H9 (cell line): ENCODE data around the gene C14orf132. TPM values are rescaled to one million over a fixed set of nuclear protein-coding genes. Genes with fewer than 3 reads are reported as not detected.

Source experiments
- DNase-seq: peaks from one replicate; pipeline ENCODE4 v3.0.0-alpha.2; 2017
- H2AFZ ChIP-seq: one replicate; pipeline ENCODE4 v1.6.1; 2013; ENCODE audit warnings: mild to moderate bottlenecking, low read length, control low read depth, moderate library complexity
- H2AK5ac ChIP-seq: 2 replicates; pipeline ENCODE4 v1.6.1; 2013; ENCODE audit warnings: low read length, control low read depth, mixed read lengths; ENCODE audit not compliant: insufficient read length
- H2BK120ac ChIP-seq: one replicate; pipeline ENCODE4 v1.6.1; 2013; ENCODE audit warnings: low read depth, mild to moderate bottlenecking, low read length, control low read depth, inconsistent platforms; ENCODE audit not compliant: poor library complexity, severe bottlenecking
- H2BK12ac ChIP-seq: 2 replicates; pipeline ENCODE4 v1.6.1; 2013; ENCODE audit warnings: low read length, control low read depth, mixed read lengths, low read depth; ENCODE audit not compliant: insufficient read length
- H2BK15ac ChIP-seq: 2 replicates; pipeline ENCODE4 v1.6.1; 2013; ENCODE audit warnings: low read depth, low read length, control low read depth
- H2BK20ac ChIP-seq: one replicate; pipeline ENCODE4 v1.6.1; 2013; ENCODE audit warnings: low read depth, mild to moderate bottlenecking, low read length, control low read depth, inconsistent platforms; ENCODE audit not compliant: poor library complexity, severe bottlenecking
- H2BK5ac ChIP-seq: 2 replicates; pipeline ENCODE4 v1.6.1; 2013; ENCODE audit warnings: low read length, control low read depth, mixed read lengths; ENCODE audit not compliant: insufficient read length
- H3K14ac ChIP-seq: 2 replicates; pipeline ENCODE4 v1.6.1; 2013; ENCODE audit warnings: low read length, control low read depth; ENCODE audit not compliant: insufficient read depth
- H3K18ac ChIP-seq: 2 replicates; pipeline ENCODE4 v1.6.1; 2013; ENCODE audit warnings: low read depth, mild to moderate bottlenecking, mixed read lengths, low read length, control low read depth; ENCODE audit not compliant: insufficient read length
- H3K23ac ChIP-seq: 2 replicates; pipeline ENCODE4 v1.6.1; 2013; ENCODE audit warnings: low read length, control low read depth, mixed read lengths, low read depth; ENCODE audit not compliant: insufficient read length
- H3K23me2 ChIP-seq: 2 replicates; pipeline ENCODE4 v1.6.1; 2013; ENCODE audit warnings: low read depth, mild to moderate bottlenecking, mixed read lengths, low read length, control low read depth; ENCODE audit not compliant: insufficient read length, poor library complexity, severe bottlenecking
- H3K27ac ChIP-seq: 2 replicates; pipeline ENCODE4 v1.5.1; 2013; ENCODE audit warnings: low read length, control low read depth, mixed read lengths, low read depth; ENCODE audit not compliant: insufficient read length
- H3K27me3 ChIP-seq: 2 replicates; pipeline ENCODE4 v1.6.1; 2013; ENCODE audit warnings: low read length, control low read depth, inconsistent platforms; ENCODE audit not compliant: insufficient read depth
- H3K4ac ChIP-seq: 2 replicates; pipeline ENCODE4 v1.6.1; 2013; ENCODE audit warnings: low read depth, mild to moderate bottlenecking, control low read depth, inconsistent platforms, low read length, moderate library complexity
- H3K4me1 ChIP-seq: 2 replicates; pipeline ENCODE4 v1.6.1; 2013; ENCODE audit warnings: low read length, control low read depth, inconsistent platforms; ENCODE audit not compliant: insufficient read depth
- H3K4me2 ChIP-seq: 2 replicates; pipeline ENCODE4 v1.6.1; 2013; ENCODE audit warnings: low read length, control low read depth, mixed read lengths; ENCODE audit not compliant: insufficient read length, insufficient read depth
- H3K56ac ChIP-seq: 2 replicates; pipeline ENCODE4 v1.6.1; 2013; ENCODE audit warnings: low read depth, mild to moderate bottlenecking, mixed read lengths, low read length, control low read depth; ENCODE audit not compliant: insufficient read length
- H3K79me1 ChIP-seq: 2 replicates; pipeline ENCODE4 v1.6.1; 2013; ENCODE audit warnings: low read depth, mild to moderate bottlenecking, moderate library complexity, low read length, control low read depth, inconsistent platforms; ENCODE audit not compliant: insufficient read depth, poor library complexity, severe bottlenecking
- H3K79me2 ChIP-seq: 2 replicates; pipeline ENCODE4 v1.6.1; 2013; ENCODE audit warnings: low read length, control low read depth, inconsistent platforms; ENCODE audit not compliant: insufficient read depth
- H3K9ac ChIP-seq: 2 replicates; pipeline ENCODE4 v1.6.1; 2013; ENCODE audit warnings: low read length, control low read depth, mixed read lengths; ENCODE audit not compliant: insufficient read length; ENCODE audit errors: extremely low read depth
- H3K9me3 ChIP-seq: one replicate; pipeline ENCODE4 v1.6.1; 2013; ENCODE audit warnings: low read depth, low read length, inconsistent platforms; ENCODE audit not compliant: control insufficient read depth
- H3T11ph ChIP-seq: one replicate; pipeline ENCODE4 v1.6.1; 2013; ENCODE audit warnings: mild to moderate bottlenecking, low read length, control low read depth, inconsistent platforms
- H4K20me1 ChIP-seq: one replicate; pipeline ENCODE4 v1.6.1; 2013; ENCODE audit not compliant: control insufficient read depth, insufficient read length, insufficient read depth
- H4K5ac ChIP-seq: 2 replicates; pipeline ENCODE4 v1.6.1; 2013; ENCODE audit warnings: low read depth, mild to moderate bottlenecking, mixed read lengths, low read length, control low read depth; ENCODE audit not compliant: insufficient read length
- H4K8ac ChIP-seq: replicated peaks from 2 replicates; pipeline ENCODE4 v1.6.1; 2013; ENCODE audit warnings: low read length, control low read depth, mixed read lengths, low read depth; ENCODE audit not compliant: insufficient read length
- H4K91ac ChIP-seq: 2 replicates; pipeline ENCODE4 v1.6.1; 2013; ENCODE audit warnings: low read depth, mild to moderate bottlenecking, moderate library complexity, mixed read lengths, low read length, control low read depth; ENCODE audit not compliant: insufficient read length
- H3K27ac Mint-ChIP-seq, 3 experiments: 2 replicates in 2 of 3; 3 replicates in 1 of 3; pipeline ENCODE4 v1.8.0; 2020 to 2021; ENCODE audit warnings: mixed read lengths in 3 of 3, mild to moderate bottlenecking in 1 of 3, moderate library complexity in 1 of 3
- H3K27me3 Mint-ChIP-seq: 2 replicates; pipeline ENCODE4 v1.8.0; 2021; ENCODE audit warnings: low read depth, mild to moderate bottlenecking, moderate library complexity, mixed read lengths
- H3K36me3 Mint-ChIP-seq, 3 experiments: 2 replicates in 2 of 3; 3 replicates in 1 of 3; pipeline ENCODE4 v1.8.0; 2020 to 2021; ENCODE audit warnings: low read depth in 3 of 3, mixed read lengths in 3 of 3; ENCODE audit not compliant: insufficient read depth in 1 of 3
- H3K4me1 Mint-ChIP-seq, 2 experiments: 2 replicates each; pipeline ENCODE4 v1.8.0; 2020; ENCODE audit warnings: mixed read lengths in 2 of 2
- H3K4me3 Mint-ChIP-seq, 2 experiments: 2 replicates in 1 of 2; 3 replicates in 1 of 2; pipeline ENCODE4 v1.8.0; 2020 to 2021; ENCODE audit warnings: mild to moderate bottlenecking in 2 of 2, mixed read lengths in 2 of 2, moderate library complexity in 1 of 2
- H3K9me3 Mint-ChIP-seq, 2 experiments: 2 replicates in 1 of 2; 3 replicates in 1 of 2; pipeline ENCODE4 v1.8.0; 2020; ENCODE audit warnings: mild to moderate bottlenecking in 2 of 2, mixed read lengths in 2 of 2, moderate library complexity in 1 of 2
- CTCF ChIP-seq: fragments of 200-600 bp; sonication (generic); conservative IDR thresholded peaks from 3 replicates; pipeline ENCODE4 v1.8.0; 2021; ENCODE audit warnings: antibody characterized with exemption, mild to moderate bottlenecking
- WGBS: extraction: QIAGEN DNeasy Blood & Tissue Kit; methylation state at CpG from one replicate; pipeline ENCODE4 v1.1.7; 2013; ENCODE audit warnings: missing lambda C conversion rate, low lambda C conversion rate, mixed read lengths; ENCODE audit not compliant: insufficient read length; ENCODE audit errors: extremely low coverage; 5-methylcytosine and 5-hydroxymethylcytosine counted together
- total RNA-seq: library from RNA; stranded (reverse); gene quantifications from 2 replicates; pipeline ENCODE4 v1.2.1, GENCODE V29; 2021

The C14orf132 gene
- total RNA-seq, 1 experiment from 2014 or later, result 5.7 TPM

DNA sequence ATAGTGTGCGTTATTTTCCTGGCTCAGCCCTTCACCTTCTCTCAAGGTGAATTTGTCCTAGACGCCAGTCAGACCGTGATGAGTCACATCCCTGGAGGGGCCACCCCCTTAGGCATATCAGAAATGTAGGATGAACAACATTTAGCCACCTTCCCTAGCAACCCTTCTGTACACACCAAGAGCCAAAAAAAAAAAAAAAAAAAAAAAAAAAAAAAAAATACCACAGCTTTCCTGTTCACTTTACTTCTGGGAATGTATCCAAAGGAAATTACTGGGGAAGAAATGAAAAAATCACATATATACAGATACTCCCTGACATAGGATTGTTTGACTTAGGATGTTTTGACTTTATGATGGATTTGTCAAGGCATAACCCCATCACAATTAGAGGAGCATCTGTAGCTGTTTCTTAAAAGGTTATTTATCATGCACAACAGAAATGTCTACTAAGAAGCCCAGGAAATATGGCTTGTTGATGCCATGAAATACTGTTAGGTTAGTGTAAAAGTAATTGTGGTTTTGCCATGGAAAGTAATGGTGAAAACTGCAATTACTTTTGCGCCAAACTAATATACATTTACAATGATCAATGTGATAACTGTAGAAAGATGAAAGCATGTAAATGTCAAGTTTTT is 97.3 kb downstream of the C14orf132 start:
- no peaks in the 10 kb centered on the region for H3K9me3 ChIP-seq
- H4K20me1 ChIP-seq, result no peaks in the 10 kb centered on the region
- H3K27me3 Mint-ChIP-seq, result peaks cover 46% of the 10 kb centered on the region
- no peaks in the 10 kb centered on the region for H3K23me2 ChIP-seq
- no peak overlapping the region for H4K5ac ChIP-seq
- no peak overlapping the region for H2BK12ac ChIP-seq
- H2AK5ac ChIP-seq, result no peak overlapping the region
- no peak overlapping the region for H3T11ph ChIP-seq
- H3K23ac ChIP-seq, result no peak overlapping the region
- H3K9me3 Mint-ChIP-seq, result peaks cover 0 to 2% of the 10 kb centered on the region in 2 experiments; a peak in 4 of 5 replicates
- H3K27ac ChIP-seq, result no peak overlapping the region
- no CpG with 5 or more reads among the region's 4 CpGs for WGBS
- no peak overlapping the region for H4K91ac ChIP-seq
- no peak overlapping the region for H3K4ac ChIP-seq
- H3K14ac ChIP-seq, result no peak overlapping the region
- H3K79me2 ChIP-seq, result no peaks in the 10 kb centered on the region
- no peak overlapping the region for H3K56ac ChIP-seq
- H2BK5ac ChIP-seq, result no peak overlapping the region
- no peak for DNase-seq
- H3K27me3 ChIP-seq, result no peaks in the 10 kb centered on the region; the same call in 1 of the 2 replicates
- no peak overlapping the region for H2AFZ ChIP-seq
- no peak overlapping the region for H2BK120ac ChIP-seq
- no peak overlapping the region for H3K9ac ChIP-seq
- no peak overlapping the region for H2BK15ac ChIP-seq
- no peaks in the 10 kb centered on the region for H3K4me1 ChIP-seq
- H3K79me1 ChIP-seq, result no peaks in the 10 kb centered on the region
- no peaks in the 10 kb centered on the region for H3K36me3 Mint-ChIP-seq
- H4K8ac ChIP-seq, result no peak overlapping the region
- no peak overlapping the region for H3K18ac ChIP-seq
- H3K4me2 ChIP-seq, result no peak overlapping the region
- H3K4me3 Mint-ChIP-seq, result no peak overlapping the region
- H2BK20ac ChIP-seq, result no peak overlapping the region
- no peaks in the 10 kb centered on the region for H3K4me1 Mint-ChIP-seq
- no peak overlapping the region for H3K27ac Mint-ChIP-seq
- no peak for TF ChIP-seq CTCF
